22Rv1 (cell line): ENCODE results near the gene TNXB.
"Not testable (repeated sequence)": the region's sequence is repeated elsewhere in the genome, so short reads cannot be mapped to it uniquely, and the experiment has no call there.

Experiments used
- ZFX ChIP-seq: fragments of 450-650 bp; IDR thresholded peaks from 2 replicates; pipeline ENCODE4 v1.6.1; 2017; ENCODE audit warnings: antibody characterized with exemption, borderline replicate concordance
- TF ChIP-seq, protein P1 (sequence below): fragments of 450-650 bp; IDR thresholded peaks from 2 replicates; pipeline ENCODE4 v1.5.1; 2017; ENCODE audit warnings: mild to moderate bottlenecking

DNA sequence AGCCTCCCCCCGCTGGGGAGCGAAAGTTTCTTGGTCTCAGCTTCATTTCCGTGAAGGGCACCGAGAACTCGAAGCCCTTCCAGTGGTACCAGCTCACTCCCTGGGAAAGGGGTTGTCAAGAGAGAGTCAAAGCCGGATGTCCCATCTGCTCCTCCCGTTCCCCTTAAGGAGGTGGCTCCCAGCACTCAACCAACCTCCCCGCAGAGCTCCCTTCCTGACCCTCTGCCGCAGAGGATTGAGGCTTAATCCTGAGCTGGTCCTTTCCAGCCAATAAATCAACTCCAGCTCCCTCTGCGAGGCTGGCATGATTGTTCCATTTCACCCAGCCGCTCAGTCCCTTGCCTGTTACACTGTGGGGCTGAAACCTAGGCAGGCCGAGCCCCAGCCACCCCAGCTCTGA is 100.5 kb downstream of the TNXB start:
- TF ChIP-seq, protein P1, sequence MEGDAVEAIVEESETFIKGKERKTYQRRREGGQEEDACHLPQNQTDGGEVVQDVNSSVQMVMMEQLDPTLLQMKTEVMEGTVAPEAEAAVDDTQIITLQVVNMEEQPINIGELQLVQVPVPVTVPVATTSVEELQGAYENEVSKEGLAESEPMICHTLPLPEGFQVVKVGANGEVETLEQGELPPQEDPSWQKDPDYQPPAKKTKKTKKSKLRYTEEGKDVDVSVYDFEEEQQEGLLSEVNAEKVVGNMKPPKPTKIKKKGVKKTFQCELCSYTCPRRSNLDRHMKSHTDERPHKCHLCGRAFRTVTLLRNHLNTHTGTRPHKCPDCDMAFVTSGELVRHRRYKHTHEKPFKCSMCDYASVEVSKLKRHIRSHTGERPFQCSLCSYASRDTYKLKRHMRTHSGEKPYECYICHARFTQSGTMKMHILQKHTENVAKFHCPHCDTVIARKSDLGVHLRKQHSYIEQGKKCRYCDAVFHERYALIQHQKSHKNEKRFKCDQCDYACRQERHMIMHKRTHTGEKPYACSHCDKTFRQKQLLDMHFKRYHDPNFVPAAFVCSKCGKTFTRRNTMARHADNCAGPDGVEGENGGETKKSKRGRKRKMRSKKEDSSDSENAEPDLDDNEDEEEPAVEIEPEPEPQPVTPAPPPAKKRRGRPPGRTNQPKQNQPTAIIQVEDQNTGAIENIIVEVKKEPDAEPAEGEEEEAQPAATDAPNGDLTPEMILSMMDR: not testable (repeated sequence)
- not testable (repeated sequence) for TF ChIP-seq ZFX
